ENCODE results near the gene SPRY4.
"Not testable (repeated sequence)": the region's sequence is repeated elsewhere in the genome, so short reads cannot be mapped to it uniquely, and the experiment has no call there.

Gene SPRY4

DNA sequence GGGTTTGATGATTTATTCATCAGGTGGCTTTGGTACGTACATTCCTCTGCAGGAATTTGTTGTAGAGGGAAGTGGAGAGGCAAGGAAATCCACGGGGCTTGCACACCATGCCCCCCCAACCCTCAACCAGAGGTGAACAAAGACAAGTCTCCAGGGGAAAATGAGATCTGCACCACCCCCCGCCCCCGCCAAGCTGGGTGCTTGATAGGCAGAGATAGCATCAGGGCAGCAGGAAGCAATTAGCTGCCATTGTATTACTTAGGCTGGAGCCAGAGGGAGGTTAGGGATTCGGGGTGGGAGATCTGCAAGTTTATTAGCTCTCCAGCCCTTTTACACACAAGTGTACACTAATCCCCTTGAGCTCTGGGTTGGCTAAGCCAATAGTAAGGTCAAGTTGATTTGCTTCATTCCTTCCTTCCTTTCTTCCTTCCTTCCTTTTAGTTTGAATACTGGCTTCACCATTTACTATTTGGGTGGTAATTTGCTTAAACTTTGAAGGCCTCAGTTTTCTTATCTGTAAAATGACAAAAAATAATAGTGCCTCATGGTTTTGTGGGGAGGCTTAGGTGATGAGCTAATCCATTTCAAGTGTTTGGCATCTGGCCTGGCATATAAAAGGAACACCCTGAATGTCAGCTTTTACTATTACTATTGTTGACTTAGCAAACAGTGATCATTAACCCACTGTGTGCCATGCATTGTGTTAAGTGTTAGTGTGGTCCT is 34.1 kb downstream of the SPRY4 start:
- FAIRE-seq, result no peak

DNA sequence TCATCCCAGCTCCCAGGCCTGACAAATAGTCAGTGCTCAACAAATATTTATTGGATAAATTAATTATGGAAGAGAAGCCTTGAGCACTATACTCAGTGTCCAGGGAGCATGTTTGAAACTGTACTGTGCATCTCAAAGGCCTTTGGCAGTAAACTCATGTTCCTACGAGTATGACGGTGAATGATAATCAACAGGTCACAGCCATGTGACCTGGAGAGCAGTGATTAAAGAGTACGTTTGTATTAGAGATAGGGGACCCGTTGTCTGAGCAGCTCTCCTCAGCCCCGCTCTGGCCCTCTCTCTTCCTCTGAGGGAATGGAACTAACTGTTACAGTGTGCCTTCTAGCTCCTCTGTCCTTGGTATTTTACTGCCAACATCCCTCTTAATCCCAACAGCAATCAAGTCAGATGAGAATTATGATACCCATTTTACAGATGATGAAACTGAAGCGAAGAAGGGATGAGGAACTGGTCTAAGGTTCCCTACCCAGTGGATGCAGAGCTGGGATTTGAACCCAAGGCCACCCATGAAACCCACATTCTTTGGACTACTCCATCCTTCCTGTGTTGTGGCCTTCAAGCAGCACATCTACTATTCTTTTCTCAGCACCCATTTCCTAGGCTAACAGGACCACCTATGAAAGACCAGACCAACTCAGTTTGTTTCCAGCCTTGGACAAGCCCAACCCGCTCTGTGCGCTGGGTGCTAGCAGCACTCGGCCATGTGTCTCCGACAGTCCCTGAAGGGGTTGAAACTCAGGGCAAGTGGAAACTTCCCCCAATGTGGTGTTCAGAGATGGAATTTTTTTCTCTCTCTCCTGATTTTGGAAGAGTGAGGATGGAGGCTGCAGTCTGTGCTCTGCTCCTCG is 34.9 kb downstream of the SPRY4 start:
- no peak for FAIRE-seq

DNA sequence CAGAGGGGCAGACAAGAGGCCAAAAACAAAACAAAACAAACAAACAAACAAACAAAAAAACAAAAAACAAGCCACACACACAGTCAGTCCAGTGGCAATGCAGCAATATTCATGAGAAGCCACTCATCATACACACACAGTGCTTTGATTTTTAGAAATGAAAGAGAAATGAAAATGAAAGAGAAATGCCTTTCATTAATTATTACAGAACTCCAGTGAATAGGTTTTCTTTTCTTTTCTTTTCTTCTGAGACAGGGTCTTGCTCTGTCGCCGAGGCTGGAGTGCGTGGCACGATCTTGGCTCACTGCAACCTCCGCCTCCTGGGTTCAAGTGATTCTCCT is 36.9 kb downstream of the SPRY4 start:
- FAIRE-seq, result no peak

DNA sequence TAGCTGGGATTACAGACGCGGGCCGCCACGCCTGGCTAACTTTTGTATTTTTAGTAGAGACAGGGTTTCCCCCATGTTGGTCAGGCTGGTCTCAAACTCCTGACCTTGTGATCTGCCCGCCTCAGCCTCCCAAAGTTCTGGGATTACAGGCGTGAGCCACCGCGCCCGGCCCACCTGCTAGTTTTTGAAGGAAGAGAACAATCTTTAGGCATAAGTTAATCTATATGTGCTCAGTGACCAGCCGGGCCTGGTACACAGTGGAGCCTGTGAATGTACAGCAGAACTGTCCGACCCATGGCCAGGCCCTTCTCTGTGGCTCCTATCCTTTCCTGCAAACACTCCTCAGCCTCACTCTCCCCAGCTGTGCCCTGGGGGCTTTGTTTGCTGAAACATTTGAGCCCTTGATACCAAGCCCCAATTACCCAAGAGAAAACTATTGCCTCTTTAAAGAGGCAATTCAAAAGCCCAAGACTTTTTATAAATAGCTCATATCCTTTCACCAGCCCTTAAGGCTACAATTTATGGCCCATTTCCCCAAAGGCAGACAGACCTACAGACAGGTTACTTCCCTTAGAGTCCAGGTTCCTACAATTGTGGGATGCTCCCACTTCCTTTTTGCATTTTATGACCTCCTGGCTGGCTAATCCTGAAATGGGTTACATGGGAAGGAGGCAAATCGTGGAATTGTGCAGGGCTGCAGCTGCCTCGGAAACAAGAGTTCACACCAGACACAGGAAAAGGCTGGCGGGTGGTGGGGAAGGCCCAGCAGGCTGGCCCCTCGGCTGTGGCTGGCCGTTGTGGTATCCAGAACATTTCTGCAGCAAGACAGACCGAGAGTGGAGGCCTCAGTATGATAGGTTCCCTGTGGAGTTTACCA is 37.5 kb downstream of the SPRY4 start:
- no peak for FAIRE-seq

DNA sequence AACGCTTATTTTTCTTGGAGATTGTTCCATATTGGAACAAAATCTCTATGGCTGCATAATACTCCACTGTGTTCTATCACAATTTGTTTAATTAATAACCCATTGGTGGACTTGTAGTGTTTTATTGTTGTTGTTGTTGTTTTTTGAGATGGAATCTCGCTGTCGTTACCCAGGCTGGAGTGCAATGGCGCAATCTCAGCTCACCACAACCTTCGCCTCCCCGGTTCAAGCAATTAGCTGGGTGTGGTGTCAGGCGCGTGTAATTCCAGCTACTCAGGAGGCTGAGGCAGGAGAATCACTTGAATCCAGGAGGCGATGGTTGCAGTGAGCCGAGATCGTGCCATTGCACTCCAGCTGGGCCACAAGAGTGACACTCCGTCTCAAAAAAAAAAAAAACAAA is 38.7 kb downstream of the SPRY4 start:
- FAIRE-seq, result no peak

DNA sequence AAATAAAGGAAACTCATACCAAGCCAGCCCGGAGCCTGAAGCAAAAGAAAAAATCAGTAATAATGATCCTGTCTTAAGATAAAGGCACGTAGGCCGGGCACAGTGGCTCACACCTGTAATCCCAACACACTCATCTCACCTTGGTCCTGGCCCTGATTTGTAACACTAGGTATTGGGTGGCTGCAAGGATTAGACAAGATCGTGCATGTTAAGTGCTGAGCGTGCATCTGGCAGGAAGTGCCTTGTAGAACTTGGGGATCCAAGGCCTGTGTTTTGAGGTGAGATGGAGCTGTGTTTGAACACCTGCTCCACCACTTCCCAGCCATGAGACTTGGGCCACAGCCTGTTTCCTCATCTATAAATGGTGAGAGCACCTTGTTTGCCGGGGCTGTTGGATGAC is 41.5 kb downstream of the SPRY4 start:
- FAIRE-seq, result no peak

DNA sequence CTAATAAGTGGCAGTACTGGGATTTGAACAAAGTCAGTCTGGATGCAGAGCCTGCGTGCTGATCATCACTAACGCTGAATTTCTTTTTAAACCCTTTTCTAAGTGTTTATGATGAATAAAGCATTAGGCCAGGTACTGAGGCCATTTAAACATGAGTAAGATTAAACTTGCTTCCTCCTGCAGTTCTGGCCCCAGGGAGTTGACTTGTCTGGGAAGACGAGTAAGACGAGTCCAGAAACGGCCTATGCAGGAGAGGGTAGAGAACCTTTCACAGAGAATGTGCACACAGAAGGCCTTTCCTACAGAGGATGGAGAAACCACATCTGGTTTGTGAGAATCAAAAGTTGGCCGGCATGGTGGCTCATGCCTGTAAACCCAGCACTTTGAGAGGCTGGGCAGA is 42.9 kb downstream of the SPRY4 start:
- no peak for FAIRE-seq

DNA sequence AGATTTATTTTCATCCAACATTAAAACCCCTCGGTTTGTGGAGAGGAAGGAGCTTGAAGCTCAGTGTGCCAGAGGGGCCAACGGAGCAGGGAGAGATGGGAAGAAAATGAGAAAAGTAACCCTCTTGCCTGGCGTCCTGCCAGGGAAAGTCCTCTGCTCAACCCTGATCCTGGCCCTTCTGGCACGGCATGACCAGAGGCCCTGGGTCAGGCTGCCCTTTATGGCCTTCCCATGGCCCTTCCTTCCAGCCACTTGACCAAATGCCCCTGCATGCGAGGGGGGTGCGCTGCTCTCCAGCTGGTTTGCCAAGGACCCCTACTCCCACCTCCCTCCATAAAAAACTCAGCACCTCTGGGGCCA is 43.8 kb downstream of the SPRY4 start:
- FAIRE-seq, result no peak

DNA sequence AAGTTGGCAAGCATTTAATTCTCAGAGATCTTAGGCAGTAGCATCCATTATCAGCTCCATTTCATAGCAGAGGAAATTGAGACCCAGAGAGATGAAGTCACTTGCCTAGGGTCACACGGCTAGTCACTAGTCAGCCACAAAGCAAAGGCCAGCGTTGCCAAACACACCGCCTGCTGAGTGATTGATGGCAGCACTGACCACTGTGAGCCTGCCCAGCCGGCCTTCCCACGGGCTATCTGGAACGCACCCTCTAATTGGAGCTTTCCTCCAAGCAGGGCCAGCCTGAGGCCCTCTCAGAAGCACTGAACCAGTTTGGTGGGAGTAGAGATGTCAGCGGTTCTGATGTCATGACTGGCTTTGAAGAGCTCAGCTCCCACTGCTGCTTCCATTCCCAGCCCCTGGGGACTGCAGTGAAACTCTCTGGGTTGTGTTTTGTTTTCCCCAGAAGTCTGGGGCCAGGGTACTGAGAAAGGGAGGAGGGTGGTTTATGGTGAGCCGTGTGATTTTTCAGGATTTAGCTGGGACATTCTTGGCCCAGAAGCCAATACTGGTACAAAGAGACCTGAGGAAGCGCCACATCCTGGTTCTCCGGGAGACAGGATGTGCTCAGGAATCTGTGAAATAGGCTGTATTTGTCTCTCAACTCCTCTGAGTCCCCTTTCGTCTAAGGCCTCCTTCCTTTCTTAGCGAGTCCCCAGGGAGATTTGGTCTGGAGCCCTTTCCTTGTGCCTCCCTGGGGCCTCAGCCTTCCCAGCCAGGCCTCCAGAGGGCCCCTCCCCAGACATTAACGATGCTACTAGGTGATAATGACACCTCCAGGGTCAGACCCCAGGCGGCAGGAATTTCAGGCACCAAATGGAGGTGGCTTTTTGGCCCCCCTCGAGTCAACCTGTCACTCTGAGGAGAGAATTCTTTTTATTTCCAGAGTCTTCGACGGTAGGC is 44.5 kb downstream of the SPRY4 start:
- no peak for FAIRE-seq

DNA sequence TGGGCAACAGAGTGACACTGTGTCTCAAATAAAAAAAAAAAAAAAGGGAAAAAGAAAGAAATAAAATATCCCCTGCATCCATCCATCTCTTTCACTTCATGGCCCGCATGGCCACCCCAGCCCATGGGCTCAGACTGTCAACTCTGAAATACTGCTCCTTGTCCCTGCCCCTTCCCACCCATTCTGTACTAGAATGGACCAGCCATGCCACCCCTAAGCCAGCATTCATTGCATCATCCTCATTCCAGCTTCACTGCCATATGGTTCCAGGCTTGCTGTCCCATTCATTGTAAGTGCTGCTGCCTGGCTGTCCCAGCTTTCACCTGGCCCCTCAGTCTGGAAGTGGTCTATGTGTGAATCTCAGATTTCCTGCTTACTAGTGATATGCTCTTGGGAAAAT is 46.2 kb downstream of the SPRY4 start:
- no peak for FAIRE-seq

DNA sequence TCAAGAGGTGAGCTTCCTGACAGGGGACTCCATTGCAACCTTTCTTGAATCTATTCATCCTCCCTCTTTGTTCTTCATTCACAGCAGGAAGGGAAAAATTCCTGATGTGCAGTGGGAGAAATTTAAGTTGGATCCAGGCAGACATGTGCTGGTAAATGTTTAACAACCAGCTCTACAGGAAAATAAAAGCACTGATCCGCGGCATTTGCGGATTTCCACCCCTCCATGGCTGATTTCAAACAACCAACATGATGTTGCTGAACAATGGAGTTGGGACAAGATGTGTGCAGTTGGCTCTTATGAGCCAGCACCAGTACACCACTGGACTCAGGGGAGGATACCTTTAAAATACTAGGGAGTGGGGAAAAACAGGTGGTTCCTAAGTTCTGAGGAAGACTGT is 47.0 kb downstream of the SPRY4 start:
- FAIRE-seq, result no peak

DNA sequence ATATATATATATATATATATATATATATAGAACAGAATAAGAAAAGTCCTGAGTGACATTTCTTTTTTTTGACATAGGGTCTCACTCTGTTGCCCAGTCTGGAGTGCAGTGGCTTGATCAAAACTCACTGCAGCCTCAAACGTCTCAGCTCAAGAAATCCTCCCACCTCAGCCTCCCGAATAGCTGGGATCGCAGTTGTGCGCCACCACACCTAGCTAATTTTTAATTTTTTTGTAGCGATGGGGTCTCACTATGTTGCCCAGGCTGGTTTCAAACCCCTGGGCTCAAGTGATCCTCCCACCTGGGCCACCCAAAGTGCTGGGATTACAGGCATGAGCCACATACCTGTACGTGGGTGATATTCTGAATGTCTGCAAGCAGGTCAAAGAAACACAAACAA is 48.3 kb downstream of the SPRY4 start:
- FAIRE-seq, result no peak

DNA sequence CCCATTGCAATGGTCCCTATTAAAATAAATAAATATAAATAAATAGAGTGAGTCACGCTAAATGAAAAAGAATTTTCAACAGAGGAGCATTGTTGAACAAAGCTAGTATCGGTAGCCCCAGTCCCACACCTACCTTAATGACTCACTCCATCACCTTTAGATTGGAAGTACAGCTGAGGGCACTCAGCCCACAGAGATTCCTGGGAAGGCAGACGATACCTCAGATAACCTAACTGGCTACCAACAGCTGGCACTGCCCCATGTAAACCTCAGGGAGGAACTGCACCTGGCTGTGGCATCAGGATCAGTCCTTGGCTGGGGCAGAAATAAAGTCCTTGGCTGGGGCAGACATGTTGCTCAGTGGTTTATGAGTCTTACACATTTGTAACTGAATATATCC is 49.3 kb downstream of the SPRY4 start:
- no peak for FAIRE-seq

DNA sequence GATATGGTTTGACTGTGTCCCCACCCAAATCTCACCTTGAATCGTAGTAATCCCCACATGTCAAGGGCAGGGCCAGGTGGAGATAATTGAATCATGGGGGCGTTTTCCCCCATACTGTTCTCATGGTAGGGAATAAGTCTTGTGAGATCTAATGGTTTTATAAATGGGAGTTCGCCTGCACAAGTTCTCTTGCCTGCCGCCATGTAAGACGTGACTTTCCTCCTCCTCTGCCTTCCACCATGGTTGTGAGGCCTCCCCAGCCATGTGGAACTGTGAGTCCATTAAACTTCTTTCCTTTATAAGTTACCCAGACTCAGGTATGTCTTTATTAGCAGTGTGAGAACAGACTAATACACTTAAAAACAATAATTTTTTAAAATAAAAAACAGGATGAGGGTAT is 52.2 kb downstream of the SPRY4 start:
- not testable (repeated sequence) for FAIRE-seq

DNA sequence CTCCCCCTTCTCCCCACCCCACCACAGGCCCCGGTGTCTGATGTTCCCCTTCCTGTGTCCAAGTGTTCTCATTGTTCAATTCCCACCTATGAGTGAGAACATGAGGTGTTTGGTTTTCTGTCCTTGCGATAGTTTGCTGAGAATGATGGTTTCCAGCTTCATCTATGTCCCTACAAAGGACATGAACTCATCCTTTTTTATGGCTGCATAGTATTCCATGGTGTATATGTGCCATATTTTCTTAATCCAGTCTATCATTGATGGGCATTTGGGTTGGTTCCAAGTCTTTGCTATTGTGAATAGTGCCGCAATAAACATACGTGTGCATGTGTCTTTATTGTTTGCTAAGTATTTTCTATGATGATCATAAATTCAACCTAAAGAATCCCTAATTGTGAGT is 60.7 kb downstream of the SPRY4 start:
- FAIRE-seq, result not testable (repeated sequence)

DNA sequence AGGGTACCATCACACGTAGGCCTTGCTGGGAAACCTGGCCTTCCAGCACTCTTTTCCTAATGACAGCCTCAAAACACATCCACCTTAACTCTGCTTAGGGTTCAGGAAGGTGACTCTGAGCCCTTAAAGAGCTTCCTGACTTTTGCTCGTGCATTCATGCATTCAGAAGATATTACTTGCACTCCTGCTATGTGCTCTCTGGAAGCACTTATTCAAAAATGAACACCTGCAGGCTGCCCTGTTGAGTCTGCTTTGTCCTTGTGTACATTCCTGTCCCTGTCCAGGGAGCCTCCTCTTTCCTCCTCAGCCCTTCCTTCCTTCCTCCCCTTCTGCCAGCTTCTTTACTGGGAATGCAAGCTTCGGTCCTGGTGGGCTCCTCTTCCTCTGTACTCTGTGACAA is 61.5 kb downstream of the SPRY4 start:
- no peak for FAIRE-seq

DNA sequence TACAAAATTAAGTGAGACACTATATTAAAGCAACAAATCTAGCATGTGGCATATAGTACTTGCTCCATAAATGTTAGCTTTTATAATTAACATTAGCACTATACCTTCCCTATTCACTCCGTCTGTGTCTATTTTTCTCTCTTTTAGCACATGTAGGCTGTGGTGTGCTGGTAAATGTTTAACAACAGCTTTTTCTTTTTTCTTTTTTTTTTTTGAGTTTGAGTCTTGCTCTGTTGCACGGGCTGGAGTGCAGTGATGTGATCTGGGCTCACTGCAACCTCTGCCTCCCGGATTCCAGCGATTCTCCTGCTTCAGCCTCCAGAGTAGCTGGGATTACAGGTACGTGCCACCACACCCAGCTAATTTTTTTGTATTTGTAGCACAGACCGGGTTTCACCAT is 62.1 kb downstream of the SPRY4 start:
- no peak for FAIRE-seq
